ENCODE measurements around the gene MACROD2.
"Not testable (repeated sequence)": the region's sequence is repeated elsewhere in the genome, so short reads cannot be mapped to it uniquely, and the experiment has no call there.

The MACROD2 gene

GRCh38 chr20:14922503-14923267 is 927.4 kb downstream of the MACROD2 start:
- H3K4me3 ChIP-seq (replicated peaks; ENCODE audit: low read depth, low read length): no peak overlapping the region
- no peak for TF ChIP-seq CTCF (IDR thresholded peaks at IDR 0.05; ENCODE audit: low read depth, low read length, missing control alignments)
- no peak for DNase-seq (ENCODE audit: extremely low read depth, low read depth)

- no peak for DNase-seq (ENCODE audit: extremely low read depth, low read depth)
- H3K4me3 ChIP-seq (replicated peaks; ENCODE audit: low read depth, low read length): no peak overlapping the region
- TF ChIP-seq CTCF (IDR thresholded peaks at IDR 0.05; ENCODE audit: low read depth, low read length, missing control alignments): no peak
Measured at GRCh38 chr20:14924433-14924832, 929.1 kb downstream of the MACROD2 start.

- no peak for TF ChIP-seq CTCF (IDR thresholded peaks at IDR 0.05; ENCODE audit: low read depth, low read length, missing control alignments)
- DNase-seq (ENCODE audit: extremely low read depth, low read depth): no peak
Measured at GRCh38 chr20:14925300-14925699, 930.0 kb downstream of the MACROD2 start.

GRCh38 chr20:14926436-14926835 is 931.1 kb downstream of the MACROD2 start:
- DNase-seq (ENCODE audit: extremely low read depth, low read depth); H3K4me3 ChIP-seq (replicated peaks; ENCODE audit: low read depth, low read length): not testable (repeated sequence)

More at GRCh38 chr20:14925300-14925699, 930.0 kb downstream of the MACROD2 start:
- no peak overlapping the region for H3K4me3 ChIP-seq (replicated peaks; ENCODE audit: low read depth, low read length)

GRCh38 chr20:14928083-14928482 is 932.8 kb downstream of the MACROD2 start:
- H3K4me3 ChIP-seq (replicated peaks; ENCODE audit: low read depth, low read length): no peak overlapping the region
- TF ChIP-seq CTCF (IDR thresholded peaks at IDR 0.05; ENCODE audit: low read depth, low read length, missing control alignments): no peak
- DNase-seq (ENCODE audit: extremely low read depth, low read depth): no peak

DNA sequence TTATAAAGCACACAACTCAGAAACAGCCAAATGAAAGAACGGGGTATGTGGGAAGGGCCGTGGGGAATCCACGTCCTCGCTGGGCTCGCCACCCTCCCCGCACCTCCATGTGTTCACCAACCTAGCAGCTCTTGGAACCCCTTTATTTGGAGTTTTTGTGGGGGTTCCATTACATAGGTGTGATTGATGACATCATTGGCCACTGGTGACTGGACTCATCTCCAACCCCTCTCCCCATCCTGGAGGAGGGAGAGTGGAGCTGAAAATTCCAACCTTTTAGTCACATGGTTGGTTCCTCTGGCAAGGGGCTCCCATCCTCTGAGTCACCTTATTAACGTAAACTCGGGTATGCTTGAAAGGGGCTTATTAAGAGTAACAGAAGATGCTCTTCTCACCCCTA is 934.1 kb downstream of the MACROD2 start:
- TF ChIP-seq CTCF (IDR thresholded peaks at IDR 0.05; ENCODE audit: low read depth, low read length, missing control alignments): no peak
- H3K4me3 ChIP-seq (replicated peaks; ENCODE audit: low read depth, low read length): no peak overlapping the region
- DNase-seq (ENCODE audit: extremely low read depth, low read depth): no peak

GRCh38 chr20:14932040-14932439 is 936.7 kb downstream of the MACROD2 start:
- DNase-seq (ENCODE audit: extremely low read depth, low read depth): no peak
- H3K4me3 ChIP-seq (replicated peaks; ENCODE audit: low read depth, low read length): no peak overlapping the region
- TF ChIP-seq CTCF (IDR thresholded peaks at IDR 0.05; ENCODE audit: low read depth, low read length, missing control alignments): no peak

Measured in HFF-Myc (cell line).